ENCODE measurements around the gene PNPLA8. TPM values are rescaled to one million over a fixed set of nuclear protein-coding genes. Genes with fewer than 3 reads are reported as not detected.
A peak's percentile ranks its signal among the peaks of the same experiment; 100 is the strongest.

The PNPLA8 gene
- total RNA-seq, 2 experiments from 2014 or later: 85.9 to 88.6 TPM

- intact Hi-C loops (cut with DNase I, micrococcal nuclease): loop anchor here (10.0 kb wide), 2 partner anchors 785 to 1355 kb away; partner anchors contain the start of gene CBLL1 (in 1 of the 2)
Measured at GRCh38 chr7:108529341-108529740, 3.4 kb upstream of the PNPLA8 start.

GRCh38 chr7:108528183-108528712, 2.3 kb upstream of the PNPLA8 start:
- Mint-ChIP-seq H3K27ac (peak overlapping the region; percentile 96), H3K27me3 (no peaks in the 10 kb centered on the region), H3K36me3 (ENCODE audit: low read depth) (peaks cover 16% of the 10 kb centered on the region), H3K4me3 (peak overlapping the region; percentile 44), H3K4me1 (ENCODE audit: low read depth) (peaks cover 33% of the 10 kb centered on the region), H3K9me3 (no peaks in the 10 kb centered on the region)
- Histone ChIP-seq H3K27ac (ENCODE audit: low read depth in 1 of 2, low read length in 2 of 2) (no peak overlapping the region), H3K4me1 (ENCODE audit: insufficient read depth, low read length) (peaks cover 17% of the 10 kb centered on the region), H3K9me3 (ENCODE audit: control insufficient read depth in 1 of 2, insufficient read depth in 1 of 2, low read length in 2 of 2) (no peaks in the 10 kb centered on the region), H3K4me3 (ENCODE audit: low read length) (no peak overlapping the region), H3K36me3 (ENCODE audit: insufficient read depth, low read length) (no peaks in the 10 kb centered on the region), H3K27me3 (ENCODE audit: control insufficient read depth in 1 of 2, insufficient read depth in 2 of 2, low read length in 2 of 2) (no peaks in the 10 kb centered on the region)
- no peak for ATAC-seq (ENCODE audit: poor library complexity)
- DNase-seq: no peak
- ChIA-PET CTCF (no interaction called here), POLR2A (interaction anchor here (1.3 kb wide), 1 partner anchor 41 kb away, joined by 6 read pairs; the partner anchor contains the start of genes DNAJB9 and THAP5)
- TF ChIP-seq CTCF (IDR thresholded peaks at IDR 0.05): no peak
- intact Hi-C loops (cut with DNase I, micrococcal nuclease): loop anchor here (10.0 kb wide), 2 partner anchors 783 to 1353 kb away; partner anchors contain the start of gene CBLL1 (in 1 of the 2)

More at GRCh38 chr7:108529341-108529740, 3.4 kb upstream of the PNPLA8 start:
- no peak for TF ChIP-seq CTCF (IDR thresholded peaks at IDR 0.05)
- peaks cover 10% of the 10 kb centered on the region for H3K4me1 ChIP-seq (ENCODE audit: insufficient read depth, low read length)
- no peaks in the 10 kb centered on the region for H3K9me3 Mint-ChIP-seq
- no peaks in the 10 kb centered on the region for H3K9me3 ChIP-seq (ENCODE audit: control insufficient read depth in 1 of 2, insufficient read depth in 1 of 2, low read length in 2 of 2)
- H3K4me1 Mint-ChIP-seq (ENCODE audit: low read depth): peaks cover 22% of the 10 kb centered on the region
- no peak for ATAC-seq (ENCODE audit: poor library complexity)
- H3K27ac Mint-ChIP-seq: no peak overlapping the region
- no peak for DNase-seq
- no peaks in the 10 kb centered on the region for H3K36me3 ChIP-seq (ENCODE audit: insufficient read depth, low read length)
- H3K27me3 ChIP-seq (ENCODE audit: control insufficient read depth in 1 of 2, insufficient read depth in 2 of 2, low read length in 2 of 2): no peaks in the 10 kb centered on the region
- no peak overlapping the region for H3K27ac ChIP-seq (ENCODE audit: low read depth in 1 of 2, low read length in 2 of 2)
- H3K4me3 Mint-ChIP-seq: no peak overlapping the region
- CTCF ChIA-PET: interaction anchor here (0.6 to 1.8 kb wide), 2 partner anchors 9 to 26 kb away, joined by 3 to 5 read pairs; no protein-coding TSS in a partner anchor
- H3K27me3 Mint-ChIP-seq: no peaks in the 10 kb centered on the region
- POLR2A ChIA-PET: interaction anchor here (1.3 to 2.0 kb wide), 2 partner anchors 40 kb away, joined by 6 to 13 read pairs; partner anchors contain the start of genes DNAJB9 and THAP5
- H3K36me3 Mint-ChIP-seq (ENCODE audit: low read depth): peaks cover 16% of the 10 kb centered on the region
- H3K4me3 ChIP-seq (ENCODE audit: low read length): no peak overlapping the region

GRCh38 chr7:108526768-108527017, 758 bp upstream of the PNPLA8 start:
- peaks cover 25% of the 10 kb centered on the region for H3K36me3 Mint-ChIP-seq (ENCODE audit: low read depth)
- peaks cover 5% of the 10 kb centered on the region for H3K36me3 ChIP-seq (ENCODE audit: insufficient read depth, low read length)
- no peaks in the 10 kb centered on the region for H3K9me3 ChIP-seq (ENCODE audit: control insufficient read depth in 1 of 2, insufficient read depth in 1 of 2, low read length in 2 of 2)
- TF ChIP-seq CTCF (IDR thresholded peaks at IDR 0.05): no peak
- ChIA-PET CTCF (interaction anchor here (0.6 kb wide), 1 partner anchor 12 kb away, joined by 3 read pairs; no protein-coding TSS in a partner anchor), POLR2A (interaction anchor here (0.6 to 5.0 kb wide), 8 partner anchors 9 to 1358 kb away, joined by 3 to 151 read pairs (median 6); partner anchors contain the start of genes DNAJB9, HBP1, NRCAM and THAP5)
- H3K27ac ChIP-seq (ENCODE audit: low read depth in 1 of 2, low read length in 2 of 2): peak overlapping the region; percentile 92 to 99
- H3K27ac Mint-ChIP-seq: peak overlapping the region; percentile 96
- H3K27me3 ChIP-seq (ENCODE audit: control insufficient read depth in 1 of 2, insufficient read depth in 2 of 2, low read length in 2 of 2): no peaks in the 10 kb centered on the region
- peak overlapping the region; percentile 91 for H3K4me3 Mint-ChIP-seq
- DNase-seq (no peak), ATAC-seq (ENCODE audit: poor library complexity) (no peak)
- intact Hi-C loops (cut with DNase I, micrococcal nuclease): loop anchor here (1.0 to 10.0 kb wide), 3 partner anchors 43 to 1352 kb away; partner anchors contain the start of genes DNAJB9 (in 2 of the 2), THAP5 (in 2 of the 2) and CBLL1 (in 1 of the 2)
- H3K9me3 Mint-ChIP-seq: no peaks in the 10 kb centered on the region
- H3K27me3 Mint-ChIP-seq: no peaks in the 10 kb centered on the region
- peaks cover 21% of the 10 kb centered on the region for H3K4me1 ChIP-seq (ENCODE audit: insufficient read depth, low read length)
- H3K4me3 ChIP-seq (ENCODE audit: low read length): peak overlapping the region; percentile 88
- peaks cover 44% of the 10 kb centered on the region for H3K4me1 Mint-ChIP-seq (ENCODE audit: low read depth)
